ENCODE data around the gene NT5DC2. TPM values are rescaled to one million over a fixed set of nuclear protein-coding genes. Genes with fewer than 3 reads are reported as not detected.

NT5DC2 gene
- total RNA-seq, 1 experiment from 2014 or later = 215 TPM

DNA sequence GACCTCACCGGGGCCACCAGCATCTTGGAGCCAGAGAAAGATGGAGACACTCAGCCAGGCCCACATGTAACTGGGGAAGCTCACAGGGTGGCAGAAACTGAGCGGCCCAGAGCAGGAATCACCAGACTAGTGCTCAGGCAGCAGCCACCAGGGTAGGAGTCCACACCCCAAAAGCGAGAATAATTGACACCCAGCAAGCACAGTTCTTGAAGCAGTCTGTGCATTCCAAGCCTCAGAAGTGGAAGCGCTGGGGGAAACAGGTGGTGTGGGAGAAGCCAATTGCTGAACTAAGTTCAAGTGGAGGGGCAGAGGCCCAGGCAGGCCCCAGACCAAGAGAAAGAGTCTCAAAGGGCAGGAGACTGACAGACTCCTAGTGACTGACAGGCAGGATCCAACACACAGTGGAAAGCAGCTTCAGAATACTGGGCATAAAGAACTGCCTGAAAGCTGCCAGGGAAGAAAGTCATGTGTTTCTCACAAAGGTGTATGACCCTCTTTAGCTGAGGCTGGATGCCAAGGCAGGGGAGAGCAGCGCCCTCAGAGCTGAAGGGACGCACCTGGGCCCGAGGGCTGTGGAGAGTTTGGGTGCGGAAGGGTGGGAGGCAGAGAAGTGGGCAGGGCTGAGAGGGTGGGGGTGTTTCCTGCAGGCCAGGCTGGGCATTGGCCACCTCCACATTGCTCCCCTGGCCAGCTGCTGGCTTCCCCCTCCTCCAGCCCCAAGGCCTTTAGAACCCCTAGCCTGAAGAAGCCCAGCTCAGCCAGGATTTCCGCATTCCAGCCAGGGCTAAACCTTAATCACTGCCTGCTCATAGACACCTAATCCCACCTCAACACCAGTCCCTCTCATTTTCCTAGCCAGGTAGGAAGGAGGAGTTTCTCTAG lies 7.7 kb downstream of the NT5DC2 start:
- Histone ChIP-seq H3K9me3 (ENCODE audit: insufficient read depth, low read depth) (no peaks in the 10 kb centered on the region), H3K4me3 (no peak overlapping the region), H3K4me2 (0 out of 2 replicates have a peak overlapping the region, but pooled peaks have one; percentile 4), H3K27ac (0 out of 2 replicates have a peak overlapping the region, but pooled peaks have one; percentile 23), H3K4me1 (replicated peaks; ENCODE audit: insufficient read depth) (peaks cover 9% of the 10 kb centered on the region; the same call in 1 of the 2 replicates), H3K36me3 (ENCODE audit: low read depth) (no peaks in the 10 kb centered on the region), H3K9me2 (ENCODE audit: insufficient read depth) (no peaks in the 10 kb centered on the region), H3K79me2 (ENCODE audit: low read depth) (no peaks in the 10 kb centered on the region), H2AFZ (no peak overlapping the region), H3K27me3 (ENCODE audit: insufficient read depth, low read depth) (no peaks in the 10 kb centered on the region), H4K20me1 (ENCODE audit: insufficient read depth) (no peaks in the 10 kb centered on the region), H3F3A (ENCODE audit: insufficient read depth, low read depth) (peaks cover 7% of the 10 kb centered on the region; the same call in 1 of the 2 replicates)
- BruUV-seq (replicated peaks) = no TSS peak
- TF ChIP-seq, protein P1, sequence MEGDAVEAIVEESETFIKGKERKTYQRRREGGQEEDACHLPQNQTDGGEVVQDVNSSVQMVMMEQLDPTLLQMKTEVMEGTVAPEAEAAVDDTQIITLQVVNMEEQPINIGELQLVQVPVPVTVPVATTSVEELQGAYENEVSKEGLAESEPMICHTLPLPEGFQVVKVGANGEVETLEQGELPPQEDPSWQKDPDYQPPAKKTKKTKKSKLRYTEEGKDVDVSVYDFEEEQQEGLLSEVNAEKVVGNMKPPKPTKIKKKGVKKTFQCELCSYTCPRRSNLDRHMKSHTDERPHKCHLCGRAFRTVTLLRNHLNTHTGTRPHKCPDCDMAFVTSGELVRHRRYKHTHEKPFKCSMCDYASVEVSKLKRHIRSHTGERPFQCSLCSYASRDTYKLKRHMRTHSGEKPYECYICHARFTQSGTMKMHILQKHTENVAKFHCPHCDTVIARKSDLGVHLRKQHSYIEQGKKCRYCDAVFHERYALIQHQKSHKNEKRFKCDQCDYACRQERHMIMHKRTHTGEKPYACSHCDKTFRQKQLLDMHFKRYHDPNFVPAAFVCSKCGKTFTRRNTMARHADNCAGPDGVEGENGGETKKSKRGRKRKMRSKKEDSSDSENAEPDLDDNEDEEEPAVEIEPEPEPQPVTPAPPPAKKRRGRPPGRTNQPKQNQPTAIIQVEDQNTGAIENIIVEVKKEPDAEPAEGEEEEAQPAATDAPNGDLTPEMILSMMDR (conservative IDR thresholded peaks at IDR 0.05) = no peak
- TF ChIP-seq EZH2 (IDR thresholded peaks at IDR 0.05; ENCODE audit: low read depth) = no peak
- CTCF ChIA-PET = no interaction called here
- intact Hi-C loops (cut with micrococcal nuclease; ENCODE audit: unreplicated experiment) = loop anchor here (2.0 kb wide), 2 partner anchors 71 to 145 kb away; partner anchors contain the start of genes NISCH and TNNC1
- peak; percentile 86 to 94 for DNase-seq
- POLR2A ChIA-PET (ENCODE audit: unreplicated experiment) = interaction anchor here (0.6 to 1.1 kb wide), 5 partner anchors 10 to 249 kb away, joined by 3 to 7 read pairs (median 3); partner anchors contain the start of gene UQCC5

- ChIA-PET POLR2A (ENCODE audit: unreplicated experiment) (interaction anchor here (0.5 to 0.6 kb wide), 2 partner anchors 11 to 29 kb away, joined by 3 read pairs; partner anchors contain the start of gene UQCC5), CTCF (no interaction called here)
- Histone ChIP-seq H3K27me3 (ENCODE audit: insufficient read depth, low read depth) (no peaks in the 10 kb centered on the region), H3K9me3 (ENCODE audit: insufficient read depth, low read depth) (no peaks in the 10 kb centered on the region), H3K9me2 (ENCODE audit: insufficient read depth) (no peaks in the 10 kb centered on the region), H3K4me3 (no peak overlapping the region), H3K4me2 (no peak overlapping the region), H4K20me1 (ENCODE audit: insufficient read depth) (no peaks in the 10 kb centered on the region), H3K79me2 (ENCODE audit: low read depth) (no peaks in the 10 kb centered on the region), H3F3A (ENCODE audit: insufficient read depth, low read depth) (peaks cover 7% of the 10 kb centered on the region; the same call in 1 of the 2 replicates), H3K36me3 (ENCODE audit: low read depth) (no peaks in the 10 kb centered on the region), H3K27ac (0 out of 2 replicates have a peak overlapping the region, but pooled peaks have one; percentile 23), H2AFZ (no peak overlapping the region), H3K4me1 (replicated peaks; ENCODE audit: insufficient read depth) (peaks cover 9% of the 10 kb centered on the region; the same call in 1 of the 2 replicates)
- TF ChIP-seq, protein P1 (conservative IDR thresholded peaks at IDR 0.05) = no peak
- no peak for TF ChIP-seq EZH2 (IDR thresholded peaks at IDR 0.05; ENCODE audit: low read depth)
- intact Hi-C loops (cut with micrococcal nuclease; ENCODE audit: unreplicated experiment) = no loop called here
- peak in 1 of 2 experiments; percentile 43 for DNase-seq
- BruUV-seq (replicated peaks) = no TSS peak
Observed at GRCh38 chr3:52524752-52525679, 8.6 kb downstream of the NT5DC2 start.

GRCh38 chr3:52524258-52524751 lies 9.4 kb downstream of the NT5DC2 start:
- ChIA-PET CTCF (no interaction called here), POLR2A (ENCODE audit: unreplicated experiment) (no interaction called here)
- Histone ChIP-seq H2AFZ (no peak overlapping the region), H4K20me1 (ENCODE audit: insufficient read depth) (no peaks in the 10 kb centered on the region), H3K4me3 (no peak overlapping the region), H3K27me3 (ENCODE audit: insufficient read depth, low read depth) (no peaks in the 10 kb centered on the region), H3F3A (ENCODE audit: insufficient read depth, low read depth) (peaks cover 7% of the 10 kb centered on the region; the same call in 1 of the 2 replicates), H3K9me2 (ENCODE audit: insufficient read depth) (no peaks in the 10 kb centered on the region), H3K9me3 (ENCODE audit: insufficient read depth, low read depth) (no peaks in the 10 kb centered on the region), H3K79me2 (ENCODE audit: low read depth) (no peaks in the 10 kb centered on the region), H3K4me1 (replicated peaks; ENCODE audit: insufficient read depth) (peaks cover 9% of the 10 kb centered on the region; the same call in 1 of the 2 replicates), H3K27ac (no peak overlapping the region), H3K36me3 (ENCODE audit: low read depth) (no peaks in the 10 kb centered on the region), H3K4me2 (no peak overlapping the region)
- intact Hi-C loops (cut with micrococcal nuclease; ENCODE audit: unreplicated experiment) = no loop called here
- no peak for DNase-seq
- TF ChIP-seq, protein P1 (conservative IDR thresholded peaks at IDR 0.05) = no peak
- TF ChIP-seq EZH2 (IDR thresholded peaks at IDR 0.05; ENCODE audit: low read depth) = no peak
- TSS peak; percentile 26 for BruUV-seq (replicated peaks)

Measured in PC-9 (cell line).